Left cardiac atrium (tissue), 4 donors: ENCODE results near the gene PRKCH. TPM values are rescaled to one million over a fixed set of nuclear protein-coding genes. Genes with fewer than 3 reads are reported as not detected.

Source experiments
- ATAC-seq, 2 donors: fragments of 200-7000 bp; cut with Tn5 transposase; one replicate each; pipeline ENCODE4 v1.9.1; 2020; ENCODE audit warnings: mild to moderate bottlenecking in 2 of 2, moderate library complexity in 2 of 2
- DNase-seq: peaks from one replicate; pipeline ENCODE4 v3.0.0-alpha.2; 2020
- intact Hi-C, 2 donors: fragments of 100-400 bp; cut with DNase I; formaldehyde crosslinking; loops; one replicate each; pipeline versions ENCODE4 v1.14.1 to v1.15.1; 2022 to 2023
- total RNA-seq, 2 donors: library from RNA; stranded (reverse); fragmentation: NEBNext Ultra II Directional; extraction: Animal tissue kit (Norgen Biotek cat#: 25700); gene quantifications; one replicate each; pipeline ENCODE4 v1.2.1, GENCODE V29; 2021
- donor health status: DM: no; HTN: yes; CAD: no.
- donor health status: DM: no; HTN: yes; CAD: no; lungs with severe emphysema.
- donor health status: DM: yes; HTN: yes; CAD: no.
- donor health status: Dilated cardiomyopathy.

Gene PRKCH
- total RNA-seq, 2 donors from 2014 or later = 17.6 to 34.8 TPM

- ATAC-seq = no peak
- no peak for DNase-seq
- intact Hi-C loops = no loop called here
Observed at GRCh38 chr14:61571917-61572316, 250.5 kb downstream of the PRKCH start.

GRCh38 chr14:61573321-61573720 is 251.9 kb downstream of the PRKCH start:
- intact Hi-C loops = no loop called here
- no peak for DNase-seq
- ATAC-seq = no peak

GRCh38 chr14:61573748-61574513 is 252.6 kb downstream of the PRKCH start:
- DNase-seq (no peak), ATAC-seq (peak in 1 of 2 donors; percentile 63)
- intact Hi-C loops = no loop called here

GRCh38 chr14:61574514-61574807 is 253.1 kb downstream of the PRKCH start:
- ATAC-seq = no peak
- no peak for DNase-seq
- intact Hi-C loops = no loop called here

- intact Hi-C loops = no loop called here
- ATAC-seq (no peak), DNase-seq (no peak)
Observed at GRCh38 chr14:61575126-61575525, 253.7 kb downstream of the PRKCH start.

GRCh38 chr14:61575551-61576150 is 254.3 kb downstream of the PRKCH start:
- intact Hi-C loops = no loop called here

GRCh38 chr14:61577506-61577931 is 256.1 kb downstream of the PRKCH start:
- intact Hi-C loops = no loop called here

More at GRCh38 chr14:61575551-61576150, 254.3 kb downstream of the PRKCH start:
- DNase-seq = no peak
- ATAC-seq = no peak

GRCh38 chr14:61578745-61579144 is 257.4 kb downstream of the PRKCH start:
- DNase-seq (no peak), ATAC-seq (no peak)
- intact Hi-C loops = no loop called here

More at GRCh38 chr14:61577506-61577931, 256.1 kb downstream of the PRKCH start:
- ATAC-seq (no peak), DNase-seq (no peak)

GRCh38 chr14:61581340-61581739 is 260.0 kb downstream of the PRKCH start:
- intact Hi-C loops = no loop called here
- ATAC-seq = no peak
- no peak for DNase-seq

GRCh38 chr14:61581955-61582615 is 260.7 kb downstream of the PRKCH start:
- ATAC-seq (peak in 1 of 2 donors; percentile 8), DNase-seq (no peak)

GRCh38 chr14:61582815-61583214 is 261.4 kb downstream of the PRKCH start:
- intact Hi-C loops = no loop called here
- ATAC-seq (no peak), DNase-seq (no peak)

More at GRCh38 chr14:61581955-61582615, 260.7 kb downstream of the PRKCH start:
- intact Hi-C loops = no loop called here

- intact Hi-C loops = no loop called here
- DNase-seq (no peak), ATAC-seq (peak in 1 of 2 donors; percentile 27)
Observed at GRCh38 chr14:61584331-61584741, 263.0 kb downstream of the PRKCH start.

GRCh38 chr14:61585598-61586543 is 264.5 kb downstream of the PRKCH start:
- intact Hi-C loops = no loop called here
- DNase-seq = peak; percentile 84
- peak; percentile 82 to 84 for ATAC-seq

- intact Hi-C loops = no loop called here
Observed at GRCh38 chr14:61586544-61587055, 265.2 kb downstream of the PRKCH start.

GRCh38 chr14:61587081-61587713 is 265.8 kb downstream of the PRKCH start:
- intact Hi-C loops = no loop called here
- DNase-seq (no peak), ATAC-seq (no peak)

More at GRCh38 chr14:61586544-61587055, 265.2 kb downstream of the PRKCH start:
- DNase-seq (no peak), ATAC-seq (peak; percentile 14 to 27)

GRCh38 chr14:61588419-61588901 is 267.1 kb downstream of the PRKCH start:
- intact Hi-C loops = no loop called here
- ATAC-seq = peak in 1 of 2 donors; percentile 39

GRCh38 chr14:61589691-61590581 is 268.6 kb downstream of the PRKCH start:
- intact Hi-C loops = no loop called here
- ATAC-seq (no peak), DNase-seq (no peak)

More at GRCh38 chr14:61588419-61588901, 267.1 kb downstream of the PRKCH start:
- DNase-seq = no peak
